ENCODE measurements around the gene NME9. TPM values are rescaled to one million over a fixed set of nuclear protein-coding genes. Genes with fewer than 3 reads are reported as not detected.

NME9 gene
- total and polyA plus RNA-seq, 4 donors = 0.08 to 0.39 TPM; not detected in 2

DNA sequence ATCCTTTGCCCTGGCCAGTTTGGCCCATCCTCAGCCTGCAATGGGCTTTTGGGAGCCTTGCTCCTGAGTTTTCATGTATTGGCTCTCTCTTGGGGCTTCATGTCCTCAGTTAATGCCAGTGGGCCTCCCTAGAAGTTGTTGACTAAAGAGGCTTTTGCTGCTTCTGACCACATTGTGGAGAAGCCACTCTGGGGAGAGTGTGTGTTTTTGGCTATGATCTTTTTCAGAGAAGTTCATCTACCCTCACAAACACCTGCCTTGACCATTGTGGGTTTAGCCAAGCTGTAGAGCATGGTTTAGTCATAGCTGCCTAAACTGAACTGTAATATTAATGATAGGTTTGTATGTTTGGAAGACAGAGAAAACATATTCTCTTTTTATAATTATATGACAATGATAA is 24.7 kb upstream of the NME9 start:
- no peak overlapping the region for H3K9ac ChIP-seq (ENCODE audit: low read depth in 1 of 2, low read length in 2 of 2)
- no peak overlapping the region for H3K4me3 ChIP-seq (ENCODE audit: low read depth in 1 of 3, low read length in 3 of 3)
- H3K27me3 ChIP-seq (ENCODE audit: control insufficient read depth in 4 of 4, insufficient read depth in 4 of 4, low read length in 3 of 4) = no peaks in the 10 kb centered on the region
- no peak for DNase-seq (ENCODE audit: low spot score)
- H3K4me1 ChIP-seq (ENCODE audit: control insufficient read depth in 4 of 4, insufficient read depth in 4 of 4, low read length in 3 of 4) = peaks cover 0 to 3% (median under 1%) of the 10 kb centered on the region in 4 donors
- H3K36me3 ChIP-seq (ENCODE audit: control insufficient read depth in 4 of 4, insufficient read depth in 3 of 4, low read depth in 1 of 4, low read length in 3 of 4) = no peaks in the 10 kb centered on the region
- no peak for TF ChIP-seq JUND (IDR thresholded peaks at IDR 0.05)
- TF ChIP-seq, protein P1, sequence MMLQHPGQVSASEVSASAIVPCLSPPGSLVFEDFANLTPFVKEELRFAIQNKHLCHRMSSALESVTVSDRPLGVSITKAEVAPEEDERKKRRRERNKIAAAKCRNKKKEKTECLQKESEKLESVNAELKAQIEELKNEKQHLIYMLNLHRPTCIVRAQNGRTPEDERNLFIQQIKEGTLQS (IDR thresholded peaks at IDR 0.05) = no peak
- TF ChIP-seq HNF4G (IDR thresholded peaks at IDR 0.05) = no peak
- no peak for TF ChIP-seq TAF1 (conservative IDR thresholded peaks at IDR 0.05)
- TF ChIP-seq GABPA (IDR thresholded peaks at IDR 0.05 in 1 of 2, conservative IDR thresholded peaks at IDR 0.05 in 1 of 2) = no peak
- TF ChIP-seq RAD21 (IDR thresholded peaks at IDR 0.05) = no peak
- no peak for TF ChIP-seq HNF4A (conservative IDR thresholded peaks at IDR 0.05)
- no peak for TF ChIP-seq FOXA2 (IDR thresholded peaks at IDR 0.05)
- TF ChIP-seq, protein P2, sequence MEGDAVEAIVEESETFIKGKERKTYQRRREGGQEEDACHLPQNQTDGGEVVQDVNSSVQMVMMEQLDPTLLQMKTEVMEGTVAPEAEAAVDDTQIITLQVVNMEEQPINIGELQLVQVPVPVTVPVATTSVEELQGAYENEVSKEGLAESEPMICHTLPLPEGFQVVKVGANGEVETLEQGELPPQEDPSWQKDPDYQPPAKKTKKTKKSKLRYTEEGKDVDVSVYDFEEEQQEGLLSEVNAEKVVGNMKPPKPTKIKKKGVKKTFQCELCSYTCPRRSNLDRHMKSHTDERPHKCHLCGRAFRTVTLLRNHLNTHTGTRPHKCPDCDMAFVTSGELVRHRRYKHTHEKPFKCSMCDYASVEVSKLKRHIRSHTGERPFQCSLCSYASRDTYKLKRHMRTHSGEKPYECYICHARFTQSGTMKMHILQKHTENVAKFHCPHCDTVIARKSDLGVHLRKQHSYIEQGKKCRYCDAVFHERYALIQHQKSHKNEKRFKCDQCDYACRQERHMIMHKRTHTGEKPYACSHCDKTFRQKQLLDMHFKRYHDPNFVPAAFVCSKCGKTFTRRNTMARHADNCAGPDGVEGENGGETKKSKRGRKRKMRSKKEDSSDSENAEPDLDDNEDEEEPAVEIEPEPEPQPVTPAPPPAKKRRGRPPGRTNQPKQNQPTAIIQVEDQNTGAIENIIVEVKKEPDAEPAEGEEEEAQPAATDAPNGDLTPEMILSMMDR (IDR thresholded peaks at IDR 0.05; ENCODE audit: low read depth, low read length, missing input control) = no peak
- no peak for TF ChIP-seq YY1 (IDR thresholded peaks at IDR 0.05)
- H3K27ac ChIP-seq (ENCODE audit: low read depth in 1 of 2, low read length in 2 of 2) = no peak overlapping the region
- no peaks in the 10 kb centered on the region for H3K9me3 ChIP-seq (ENCODE audit: control insufficient read depth in 4 of 4, low read length in 3 of 4)

DNA sequence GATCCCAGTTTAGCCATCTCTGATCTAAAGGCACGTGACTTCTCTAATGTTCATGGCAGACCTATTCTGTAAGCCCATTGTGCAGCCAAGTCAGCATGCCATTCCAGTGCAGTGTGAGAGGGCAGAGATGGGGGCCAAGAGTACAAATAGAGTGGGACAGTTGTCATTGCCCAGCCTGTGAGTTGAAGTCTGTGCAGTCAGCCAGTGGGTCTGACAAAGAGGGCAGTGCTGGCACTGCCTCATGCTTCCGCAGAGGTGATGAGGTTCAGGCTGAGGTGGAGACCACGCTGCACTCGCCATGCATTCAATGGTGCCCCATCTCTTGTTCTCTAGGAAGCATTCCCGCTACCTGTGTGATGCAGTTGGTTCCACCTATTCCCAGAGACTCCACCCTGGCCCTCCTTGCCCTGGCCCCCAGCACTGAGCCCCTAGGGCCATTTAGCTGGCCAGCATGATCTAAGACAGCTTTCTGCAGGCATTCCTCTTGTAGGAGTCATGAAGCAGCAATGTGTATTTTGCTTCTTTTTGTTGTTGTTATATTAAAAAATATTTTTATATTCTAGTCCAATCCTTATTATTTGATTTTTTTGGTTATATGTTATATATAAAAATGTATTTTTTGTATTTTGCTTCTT is 22.4 kb upstream of the NME9 start:
- WGBS = 97% methylated on average over 5 of the region's 5 CpGs
- H3K4me1 ChIP-seq (ENCODE audit: control insufficient read depth in 4 of 4, insufficient read depth in 4 of 4, low read length in 3 of 4) = peaks cover 0 to 19% (median 7%) of the 10 kb centered on the region in 4 donors
- H3K27me3 ChIP-seq (ENCODE audit: control insufficient read depth in 4 of 4, insufficient read depth in 4 of 4, low read length in 3 of 4) = no peaks in the 10 kb centered on the region
- TF ChIP-seq RXRA (IDR thresholded peaks at IDR 0.05) (no peak), GABPA (IDR thresholded peaks at IDR 0.05 in 1 of 2, conservative IDR thresholded peaks at IDR 0.05 in 1 of 2) (no peak), HNF4A (conservative IDR thresholded peaks at IDR 0.05) (no peak), NR2F2 (IDR thresholded peaks at IDR 0.05) (no peak), SP1 (IDR thresholded peaks at IDR 0.05) (no peak), HNF4G (IDR thresholded peaks at IDR 0.05) (no peak), EGR1 (IDR thresholded peaks at IDR 0.05; ENCODE audit: low read depth in 2 of 2) (no peak), FOXA1 (IDR thresholded peaks at IDR 0.05) (no peak), FOXA2 (IDR thresholded peaks at IDR 0.05) (no peak), YY1 (IDR thresholded peaks at IDR 0.05) (no peak), RAD21 (IDR thresholded peaks at IDR 0.05) (no peak), JUND (IDR thresholded peaks at IDR 0.05) (no peak), TAF1 (conservative IDR thresholded peaks at IDR 0.05) (no peak)
- TF ChIP-seq, protein P3, sequence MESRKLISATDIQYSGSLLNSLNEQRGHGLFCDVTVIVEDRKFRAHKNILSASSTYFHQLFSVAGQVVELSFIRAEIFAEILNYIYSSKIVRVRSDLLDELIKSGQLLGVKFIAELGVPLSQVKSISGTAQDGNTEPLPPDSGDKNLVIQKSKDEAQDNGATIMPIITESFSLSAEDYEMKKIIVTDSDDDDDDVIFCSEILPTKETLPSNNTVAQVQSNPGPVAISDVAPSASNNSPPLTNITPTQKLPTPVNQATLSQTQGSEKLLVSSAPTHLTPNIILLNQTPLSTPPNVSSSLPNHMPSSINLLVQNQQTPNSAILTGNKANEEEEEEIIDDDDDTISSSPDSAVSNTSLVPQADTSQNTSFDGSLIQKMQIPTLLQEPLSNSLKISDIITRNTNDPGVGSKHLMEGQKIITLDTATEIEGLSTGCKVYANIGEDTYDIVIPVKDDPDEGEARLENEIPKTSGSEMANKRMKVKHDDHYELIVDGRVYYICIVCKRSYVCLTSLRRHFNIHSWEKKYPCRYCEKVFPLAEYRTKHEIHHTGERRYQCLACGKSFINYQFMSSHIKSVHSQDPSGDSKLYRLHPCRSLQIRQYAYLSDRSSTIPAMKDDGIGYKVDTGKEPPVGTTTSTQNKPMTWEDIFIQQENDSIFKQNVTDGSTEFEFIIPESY (IDR thresholded peaks at IDR 0.05) = no peak
- TF ChIP-seq, protein P4, sequence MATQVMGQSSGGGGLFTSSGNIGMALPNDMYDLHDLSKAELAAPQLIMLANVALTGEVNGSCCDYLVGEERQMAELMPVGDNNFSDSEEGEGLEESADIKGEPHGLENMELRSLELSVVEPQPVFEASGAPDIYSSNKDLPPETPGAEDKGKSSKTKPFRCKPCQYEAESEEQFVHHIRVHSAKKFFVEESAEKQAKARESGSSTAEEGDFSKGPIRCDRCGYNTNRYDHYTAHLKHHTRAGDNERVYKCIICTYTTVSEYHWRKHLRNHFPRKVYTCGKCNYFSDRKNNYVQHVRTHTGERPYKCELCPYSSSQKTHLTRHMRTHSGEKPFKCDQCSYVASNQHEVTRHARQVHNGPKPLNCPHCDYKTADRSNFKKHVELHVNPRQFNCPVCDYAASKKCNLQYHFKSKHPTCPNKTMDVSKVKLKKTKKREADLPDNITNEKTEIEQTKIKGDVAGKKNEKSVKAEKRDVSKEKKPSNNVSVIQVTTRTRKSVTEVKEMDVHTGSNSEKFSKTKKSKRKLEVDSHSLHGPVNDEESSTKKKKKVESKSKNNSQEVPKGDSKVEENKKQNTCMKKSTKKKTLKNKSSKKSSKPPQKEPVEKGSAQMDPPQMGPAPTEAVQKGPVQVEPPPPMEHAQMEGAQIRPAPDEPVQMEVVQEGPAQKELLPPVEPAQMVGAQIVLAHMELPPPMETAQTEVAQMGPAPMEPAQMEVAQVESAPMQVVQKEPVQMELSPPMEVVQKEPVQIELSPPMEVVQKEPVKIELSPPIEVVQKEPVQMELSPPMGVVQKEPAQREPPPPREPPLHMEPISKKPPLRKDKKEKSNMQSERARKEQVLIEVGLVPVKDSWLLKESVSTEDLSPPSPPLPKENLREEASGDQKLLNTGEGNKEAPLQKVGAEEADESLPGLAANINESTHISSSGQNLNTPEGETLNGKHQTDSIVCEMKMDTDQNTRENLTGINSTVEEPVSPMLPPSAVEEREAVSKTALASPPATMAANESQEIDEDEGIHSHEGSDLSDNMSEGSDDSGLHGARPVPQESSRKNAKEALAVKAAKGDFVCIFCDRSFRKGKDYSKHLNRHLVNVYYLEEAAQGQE (IDR thresholded peaks at IDR 0.05) = no peak
- TF ChIP-seq, protein P5, sequence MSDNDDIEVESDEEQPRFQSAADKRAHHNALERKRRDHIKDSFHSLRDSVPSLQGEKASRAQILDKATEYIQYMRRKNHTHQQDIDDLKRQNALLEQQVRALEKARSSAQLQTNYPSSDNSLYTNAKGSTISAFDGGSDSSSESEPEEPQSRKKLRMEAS (IDR thresholded peaks at IDR 0.05) = no peak
- TF ChIP-seq, protein P2 (IDR thresholded peaks at IDR 0.05; ENCODE audit: low read depth, low read length, missing input control) = no peak
- TF ChIP-seq, protein P1 (IDR thresholded peaks at IDR 0.05) = no peak
- no peak for DNase-seq (ENCODE audit: low spot score)
- no peak overlapping the region for H3K4me3 ChIP-seq (ENCODE audit: low read depth in 1 of 3, low read length in 3 of 3)
- no peak overlapping the region for H3K27ac ChIP-seq (ENCODE audit: low read depth in 1 of 2, low read length in 2 of 2)
- no peaks in the 10 kb centered on the region for H3K36me3 ChIP-seq (ENCODE audit: control insufficient read depth in 4 of 4, insufficient read depth in 3 of 4, low read depth in 1 of 4, low read length in 3 of 4)
- H3K9ac ChIP-seq (ENCODE audit: low read depth in 1 of 2, low read length in 2 of 2) = no peak overlapping the region
- no peaks in the 10 kb centered on the region for H3K9me3 ChIP-seq (ENCODE audit: control insufficient read depth in 4 of 4, low read length in 3 of 4)

Data from liver (tissue), 9 donors.